HL-60 (cell line): Measurements from ENCODE around the gene IRAK3.

Experiments used
- DNase-seq, 2 experiments: peaks; one replicate each; pipeline ENCODE4 v3.0.0-alpha.2; 2010 to 2020; ENCODE audit warnings: low read depth in 1 of 2, low spot score in 1 of 2
- H3K27ac ChIP-seq: fragments of 250-450 bp; sonication (Bioruptor Pico); replicated peaks from 2 replicates; pipeline ENCODE4 v1.5.1; 2020; ENCODE audit warnings: mild to moderate bottlenecking, moderate library complexity
- H3K27me3 ChIP-seq: fragments of 250-450 bp; sonication (Bioruptor Pico); 2 replicates; pipeline ENCODE4 v1.5.1; 2021; ENCODE audit warnings: mild to moderate bottlenecking, moderate library complexity; ENCODE audit not compliant: insufficient read depth, poor library complexity, severe bottlenecking
- H3K4me3 ChIP-seq: replicated peaks from 2 replicates; pipeline ENCODE4 v1.5.1; 2011; ENCODE audit warnings: mild to moderate bottlenecking, control low read depth, low read length; ENCODE audit not compliant: insufficient read depth
- CTCF ChIP-seq: IDR thresholded peaks from one replicate; pipeline ENCODE4 v1.5.1; 2011; ENCODE audit warnings: low read length, control low read depth, inconsistent platforms; ENCODE audit not compliant: insufficient read depth
- GABPA ChIP-seq: IDR thresholded peaks from 2 replicates; pipeline ENCODE4 v1.6.1; 2012; ENCODE audit warnings: low read depth
- POLR2AphosphoS5 ChIP-seq: IDR thresholded peaks from 2 replicates; pipeline ENCODE4 v1.6.1; 2012; ENCODE audit warnings: low read depth
- REST ChIP-seq: IDR thresholded peaks from 2 replicates; pipeline ENCODE4 v1.6.1; 2012; ENCODE audit warnings: low read depth; ENCODE audit not compliant: insufficient replicate concordance
- SPI1 ChIP-seq: IDR thresholded peaks from 2 replicates; pipeline ENCODE4 v1.6.1; 2012; ENCODE audit warnings: low read depth, mild to moderate bottlenecking, borderline replicate concordance

IRAK3 gene

GRCh38 chr12:66280561-66280960 lies 91.5 kb downstream of the IRAK3 start:
- H3K27ac ChIP-seq: peak overlapping the region; percentile 66
- no peak for TF ChIP-seq CTCF
- TF ChIP-seq SPI1: no peak; the same call in 1 of the 2 replicates
- no peak for TF ChIP-seq POLR2AphosphoS5
- no peak for TF ChIP-seq REST
- DNase-seq: peak; percentile 54 to 74
- no peak overlapping the region for H3K4me3 ChIP-seq
- no peaks in the 10 kb centered on the region for H3K27me3 ChIP-seq

GRCh38 chr12:66282244-66282643 lies 93.2 kb downstream of the IRAK3 start:
- H3K27ac ChIP-seq: no peak overlapping the region
- no peaks in the 10 kb centered on the region for H3K27me3 ChIP-seq
- H3K4me3 ChIP-seq: no peak overlapping the region
- DNase-seq: no peak
- no peak for TF ChIP-seq POLR2AphosphoS5
- no peak for TF ChIP-seq GABPA
- no peak for TF ChIP-seq CTCF
- no peak for TF ChIP-seq REST
- TF ChIP-seq SPI1: no peak

GRCh38 chr12:66287275-66287674 lies 98.3 kb downstream of the IRAK3 start:
- TF ChIP-seq REST (no peak), SPI1 (no peak), CTCF (no peak), POLR2AphosphoS5 (no peak), GABPA (no peak)
- Histone ChIP-seq H3K4me3 (no peak overlapping the region), H3K27me3 (no peaks in the 10 kb centered on the region), H3K27ac (no peak overlapping the region)
- no peak for DNase-seq
